ENCODE data around the gene TAPT1. TPM values are rescaled to one million over a fixed set of nuclear protein-coding genes. Genes with fewer than 3 reads are reported as not detected.
A peak's percentile ranks its signal among the peaks of the same experiment; 100 is the strongest.

Gene TAPT1
- total RNA-seq, 6 donors from 2014 or later: 22.3 to 79.0 (median 48.1) TPM

GRCh38 chr4:16238327-16238726 lies 12.1 kb upstream of the TAPT1 start:
- no peaks in the 10 kb centered on the region for H3K9me3 ChIP-seq
- ATAC-seq (ENCODE audit: low FRiP score in 2 of 2): no peak
- DNase-seq: no peak
- H3K36me3 ChIP-seq: no peaks in the 10 kb centered on the region
- TF ChIP-seq CTCF (IDR thresholded peaks at IDR 0.05): no peak
- TF ChIP-seq EP300 (IDR thresholded peaks at IDR 0.05): no peak
- TF ChIP-seq POLR2AphosphoS5 (IDR thresholded peaks at IDR 0.05): no peak
- no peak for TF ChIP-seq POLR2A (IDR thresholded peaks at IDR 0.05)
- no peak overlapping the region for H3K27ac ChIP-seq
- WGBS, 2 donors: 70 to 86% methylated on average over 3 of the region's 3 CpGs
- no peak overlapping the region for H3K4me3 ChIP-seq
- no peaks in the 10 kb centered on the region for H3K27me3 ChIP-seq
- no peaks in the 10 kb centered on the region for H3K4me1 ChIP-seq

GRCh38 chr4:16237715-16238114 lies 11.4 kb upstream of the TAPT1 start:
- Histone ChIP-seq H3K9me3 (no peaks in the 10 kb centered on the region), H3K27me3 (no peaks in the 10 kb centered on the region), H3K4me1 (no peaks in the 10 kb centered on the region), H3K27ac (no peak overlapping the region), H3K4me3 (no peak overlapping the region), H3K36me3 (no peaks in the 10 kb centered on the region)
- TF ChIP-seq POLR2A (IDR thresholded peaks at IDR 0.05) (no peak), EP300 (IDR thresholded peaks at IDR 0.05) (no peak), POLR2AphosphoS5 (IDR thresholded peaks at IDR 0.05) (peak in 1 of 2 donors; percentile 30), CTCF (IDR thresholded peaks at IDR 0.05) (no peak)
- 68 to 69% methylated on average over 7 of the region's 7 CpGs for WGBS, 2 donors
- ATAC-seq (ENCODE audit: low FRiP score in 2 of 2) (peak in 1 of 2 donors; percentile 86), DNase-seq (peak in 1 of 2 donors; percentile 33)

GRCh38 chr4:16236402-16237023 lies 10.2 kb upstream of the TAPT1 start:
- Histone ChIP-seq H3K36me3 (no peaks in the 10 kb centered on the region), H3K4me1 (peaks cover 0 to 7% (median 6%) of the 10 kb centered on the region in 4 donors), H3K9me3 (no peaks in the 10 kb centered on the region), H3K27ac (no peak overlapping the region), H3K27me3 (no peaks in the 10 kb centered on the region), H3K4me3 (no peak overlapping the region)
- DNase-seq (no peak), ATAC-seq (ENCODE audit: low FRiP score in 2 of 2) (no peak)
- TF ChIP-seq CTCF (IDR thresholded peaks at IDR 0.05) (no peak), POLR2A (IDR thresholded peaks at IDR 0.05) (no peak), EP300 (IDR thresholded peaks at IDR 0.05) (no peak), POLR2AphosphoS5 (IDR thresholded peaks at IDR 0.05) (no peak)
- 92 to 93% methylated on average over 5 of the region's 5 CpGs for WGBS, 2 donors

- no peak for DNase-seq
- Histone ChIP-seq H3K27me3 (no peaks in the 10 kb centered on the region), H3K4me1 (peaks cover 0 to 11% (median 6%) of the 10 kb centered on the region in 4 donors), H3K9me3 (no peaks in the 10 kb centered on the region), H3K4me3 (no peak overlapping the region), H3K27ac (no peak overlapping the region), H3K36me3 (no peaks in the 10 kb centered on the region)
- 94 to 96% methylated on average over 4 of the region's 4 CpGs for WGBS, 2 donors
- no peak for ATAC-seq (ENCODE audit: low FRiP score in 2 of 2)
- TF ChIP-seq EP300 (IDR thresholded peaks at IDR 0.05) (no peak), POLR2AphosphoS5 (IDR thresholded peaks at IDR 0.05) (no peak), POLR2A (IDR thresholded peaks at IDR 0.05) (no peak), CTCF (IDR thresholded peaks at IDR 0.05) (no peak)
Observed at GRCh38 chr4:16235209-16235608, 8.9 kb upstream of the TAPT1 start.

All from upper lobe of left lung (tissue), 6 donors.